H1 (cell line): ENCODE measurements around the gene LLPH. TPM values are rescaled to one million over a fixed set of nuclear protein-coding genes. Genes with fewer than 3 reads are reported as not detected.

Experiments
- CTCF ChIA-PET: fragments of 300-600 bp; sonication (Branson Sonifier 250); formaldehyde crosslinking; loops from one replicate; lab custom pipeline; 2021; ENCODE audit not compliant: partially characterized antibody; lab: Charles Lee
- POLR2A ChIA-PET: fragments of 300-600 bp; sonication (Branson Sonifier 250); formaldehyde crosslinking; loops from one replicate; lab custom pipeline; 2021; ENCODE audit warnings: inconsistent platforms; ENCODE audit not compliant: partially characterized antibody; lab: Charles Lee
- DNase-seq, 2 experiments: peaks; one replicate each; pipeline versions ENCODE4 v3.0.0 to v3.0.0-alpha.2; 2010 to 2022; ENCODE audit warnings: low spot score in 2 of 2, low read depth in 1 of 2, mixed read lengths in 1 of 2
- FAIRE-seq: peaks from 2 replicates; lab custom pipeline; 2011; peaks lifted over from hg19 to GRCh38; lab: Jason Lieb, UNC
- H2AFZ ChIP-seq: 2 replicates; pipeline ENCODE4 v1.8.1; 2012; ENCODE audit warnings: low read length, inconsistent platforms
- H2AK5ac ChIP-seq: 2 replicates; pipeline ENCODE4 v1.6.1; 2013; ENCODE audit warnings: low read depth, low read length
- H2BK120ac ChIP-seq: replicated peaks from 2 replicates; pipeline ENCODE3; 2013; ENCODE audit warnings: low read depth, low read length, inconsistent platforms
- H2BK12ac ChIP-seq: 2 replicates; pipeline ENCODE4 v1.6.1; 2013; ENCODE audit warnings: low read depth, low read length
- H2BK15ac ChIP-seq: 2 replicates; pipeline ENCODE4 v1.6.1; 2013; ENCODE audit warnings: low read length
- H2BK20ac ChIP-seq: 2 replicates; pipeline ENCODE4 v1.6.1; 2013; ENCODE audit warnings: low read length
- H2BK5ac ChIP-seq: 2 replicates; pipeline ENCODE4 v1.6.1; 2013; ENCODE audit warnings: low read depth, low read length
- H3K14ac ChIP-seq: 2 replicates; pipeline ENCODE4 v1.6.1; 2013; ENCODE audit warnings: inconsistent platforms; ENCODE audit not compliant: insufficient read length
- H3K18ac ChIP-seq: 2 replicates; pipeline ENCODE4 v1.6.1; 2013; ENCODE audit warnings: low read length; ENCODE audit errors: extremely low read depth
- H3K23ac ChIP-seq: 2 replicates; pipeline ENCODE4 v1.6.1; 2013; ENCODE audit warnings: inconsistent platforms; ENCODE audit not compliant: insufficient read length
- H3K23me2 ChIP-seq: 2 replicates; pipeline ENCODE4 v1.6.1; 2013; ENCODE audit warnings: low read depth, low read length
- H3K27ac ChIP-seq: 2 replicates; pipeline ENCODE4 v1.6.1; 2011; ENCODE audit warnings: low read depth, low read length, inconsistent platforms
- H3K27me3 ChIP-seq, 4 experiments: replicated peaks in 1 of 4; 1 replicate in 1 of 4; 2 replicates in 3 of 4; pipeline versions ENCODE4 v1.6.1 to v1.8.1; 2011 to 2013; ENCODE audit warnings: low read length in 3 of 4, mild to moderate bottlenecking in 3 of 4, inconsistent platforms in 2 of 4, mixed read lengths in 2 of 4, moderate library complexity in 1 of 4; ENCODE audit not compliant: control insufficient read depth in 3 of 4, insufficient read depth in 3 of 4; ENCODE audit errors: extremely low read depth in 1 of 4
- H3K36me3 ChIP-seq, 4 experiments: 2 replicates each; pipeline versions ENCODE4 v1.6.1 to v1.8.1; 2011 to 2013; ENCODE audit warnings: mild to moderate bottlenecking in 4 of 4, low read length in 3 of 4, moderate library complexity in 2 of 4, control low read depth in 1 of 4, inconsistent platforms in 1 of 4; ENCODE audit not compliant: insufficient read depth in 4 of 4, control insufficient read depth in 2 of 4
- H3K4ac ChIP-seq: replicated peaks from 2 replicates; pipeline ENCODE3; 2013; ENCODE audit warnings: low read length, low read depth, mixed read lengths, inconsistent platforms; ENCODE audit not compliant: insufficient read length
- H3K4me1 ChIP-seq, 4 experiments: replicated peaks in 1 of 4; 1 replicate in 1 of 4; 2 replicates in 3 of 4; pipeline versions ENCODE4 v1.6.1 to v1.8.1; 2011 to 2013; ENCODE audit warnings: low read length in 3 of 4, inconsistent platforms in 2 of 4, mixed read lengths in 1 of 4; ENCODE audit not compliant: insufficient read depth in 4 of 4, control insufficient read depth in 3 of 4
- H3K4me2 ChIP-seq, 2 experiments: 2 replicates each; pipeline versions ENCODE4 v1.6.1 to v1.8.1; 2011 to 2013; ENCODE audit warnings: low read depth in 2 of 2, low read length in 2 of 2, control low read depth in 1 of 2, inconsistent platforms in 1 of 2, mild to moderate bottlenecking in 1 of 2; ENCODE audit not compliant: insufficient read depth in 1 of 2
- H3K4me3 ChIP-seq, 4 experiments: fragments of 200-600, 300-600 bp in 1 of 4; sonication (generic), shearing (Covaris generic), sonication (Bioruptor Twin) in 1 of 4; 2 replicates each; pipeline versions ENCODE4 v1.5.1 to v1.8.1; 2011 to 2016; ENCODE audit warnings: low read length in 4 of 4, low read depth in 3 of 4, control low read depth in 2 of 4, inconsistent platforms in 2 of 4, mild to moderate bottlenecking in 2 of 4, mixed read lengths in 1 of 4, moderate library complexity in 1 of 4; ENCODE audit not compliant: insufficient read depth in 2 of 4; ENCODE audit errors: extremely low read depth in 1 of 4
- H3K56ac ChIP-seq: replicated peaks from 2 replicates; pipeline ENCODE3; 2013; ENCODE audit warnings: low read depth, mild to moderate bottlenecking, mixed read lengths, low read length, inconsistent platforms; ENCODE audit not compliant: insufficient read length
- H3K79me1 ChIP-seq: 2 replicates; pipeline ENCODE4 v1.6.1; 2013; ENCODE audit warnings: low read depth, low read length, control low read depth
- H3K79me2 ChIP-seq, 2 experiments: 2 replicates each; pipeline versions ENCODE4 v1.6.1 to v1.8.1; 2012 to 2013; ENCODE audit warnings: low read length in 2 of 2, mild to moderate bottlenecking in 2 of 2, inconsistent platforms in 1 of 2; ENCODE audit not compliant: insufficient read depth in 2 of 2, control insufficient read depth in 1 of 2
- H3K9ac ChIP-seq, 4 experiments: replicated peaks in 1 of 4; 1 replicate in 1 of 4; 2 replicates in 3 of 4; pipeline versions ENCODE4 v1.6.1 to v1.8.1; 2011 to 2013; ENCODE audit warnings: low read depth in 3 of 4, low read length in 3 of 4, control low read depth in 2 of 4, mild to moderate bottlenecking in 2 of 4, moderate library complexity in 2 of 4, inconsistent platforms in 1 of 4; ENCODE audit errors: extremely low read depth in 1 of 4
- H3K9me3 ChIP-seq, 2 experiments: 2 replicates each; pipeline versions ENCODE4 v1.6.1 to v1.8.1; 2012 to 2013; ENCODE audit warnings: mild to moderate bottlenecking in 2 of 2, moderate library complexity in 2 of 2, control low read depth in 1 of 2, inconsistent platforms in 1 of 2, low read depth in 1 of 2, low read length in 1 of 2, mixed read lengths in 1 of 2; ENCODE audit not compliant: insufficient read depth in 2 of 2
- H4K20me1 ChIP-seq, 2 experiments: replicated peaks in 1 of 2; 2 replicates each; pipeline versions ENCODE3 to v1.8.1; 2011 to 2013; ENCODE audit warnings: inconsistent platforms in 2 of 2, low read length in 2 of 2, mild to moderate bottlenecking in 1 of 2; ENCODE audit not compliant: insufficient read depth in 2 of 2, control insufficient read depth in 1 of 2
- H4K5ac ChIP-seq: 2 replicates; pipeline ENCODE4 v1.6.1; 2013; ENCODE audit warnings: low read length, low read depth, mixed read lengths, inconsistent platforms; ENCODE audit not compliant: insufficient read length
- H4K8ac ChIP-seq: 2 replicates; pipeline ENCODE4 v1.8.0; 2013; ENCODE audit warnings: mild to moderate bottlenecking, moderate library complexity, low read length, inconsistent platforms; ENCODE audit not compliant: insufficient read depth; ENCODE audit errors: extremely low read depth
- H4K91ac ChIP-seq: replicated peaks from 2 replicates; pipeline ENCODE3; 2013; ENCODE audit warnings: low read length, mixed read lengths, inconsistent platforms; ENCODE audit not compliant: insufficient read length
- BCL11A ChIP-seq, 2 experiments: IDR thresholded peaks; one replicate each; pipeline ENCODE4 v1.6.1; 2011; ENCODE audit warnings: low read depth in 2 of 2, low read length in 2 of 2, mild to moderate bottlenecking in 2 of 2
- GTF2F1 ChIP-seq: IDR thresholded peaks from 2 replicates; pipeline ENCODE4 v1.6.1; 2012; ENCODE audit warnings: low read depth, low read length, improper control_type of control experiment, borderline replicate concordance
- KDM1A ChIP-seq: fragments of 200-600, 300-600 bp; sonication (generic); IDR thresholded peaks from 2 replicates; pipeline ENCODE4 v1.7.1; 2016; ENCODE audit warnings: mild to moderate bottlenecking, low read length, borderline replicate concordance
- POLR2AphosphoS5 ChIP-seq: IDR thresholded peaks from 2 replicates; pipeline ENCODE4 v1.6.1; 2011; ENCODE audit warnings: low read depth, low read length
- SIRT6 ChIP-seq: IDR thresholded peaks from one replicate; pipeline ENCODE4 v1.7.1; 2012; ENCODE audit warnings: low read length, inconsistent platforms
- SP1 ChIP-seq: IDR thresholded peaks from 2 replicates; pipeline ENCODE4 v1.6.1; 2011; ENCODE audit warnings: low read depth, low read length
- WGBS, 2 experiments: shearing (Covaris generic) in 1 of 2; methylation state at CpG; one replicate each; pipeline versions ENCODE4 v1.1.6 to v1.1.7; 2013 to 2015; ENCODE audit warnings: low lambda C conversion rate in 2 of 2, mixed read lengths in 2 of 2, inconsistent platforms in 1 of 2, low coverage in 1 of 2, missing lambda C conversion rate in 1 of 2; ENCODE audit not compliant: insufficient replicate concordance in 2 of 2, insufficient coverage in 1 of 2, insufficient read length in 1 of 2; ENCODE audit errors: extremely low coverage in 1 of 2, missing lambda C conversion rate in 1 of 2; 5-methylcytosine and 5-hydroxymethylcytosine counted together
- polyA plus RNA-seq, 7 experiments: library from polyadenylated mRNA; depleted of rRNA in 3 of 7; stranded (reverse) in 5 of 7; unstranded in 2 of 7; fragments of >200 nt in 5 of 7; fragments of 200-250 nt in 2 of 7; gene quantifications; 1 replicate in 5 of 7; 2 replicates in 1 of 7; 4 replicates in 1 of 7; pipeline versions ENCODE4 v1.2.1 to v1.2.3, GENCODE V29; 2011 to 2013; ENCODE audit warnings: missing spikeins in 2 of 7, mixed read lengths in 2 of 7
- total RNA-seq: library from RNA; stranded (reverse); fragmentation: NEBNext Ultra II Directional; extraction: Animal tissue kit (Norgen Biotek cat#: 25700); gene quantifications from 2 replicates; pipeline ENCODE4 v1.2.1, GENCODE V29; 2021

Gene LLPH
- total and polyA plus RNA-seq, 2 of the 8 experiments (the other 6 are each of a cell fraction or from before 2014, with no cell fraction given), result 2.3 to 31.3 TPM

GRCh38 chr12:66082744-66083143 lies 47.8 kb downstream of the LLPH start:
- Histone ChIP-seq H3K14ac (no peak overlapping the region), H3K9ac (no peak overlapping the region), H3K56ac (no peak overlapping the region), H3K4ac (no peak overlapping the region), H2BK5ac (no peak overlapping the region), H3K79me1 (no peaks in the 10 kb centered on the region), H4K5ac (no peak overlapping the region), H4K91ac (no peak overlapping the region), H2BK20ac (no peak overlapping the region), H3K18ac (no peak overlapping the region), H3K23me2 (no peaks in the 10 kb centered on the region), H3K4me2 (no peak overlapping the region), H3K4me3 (no peak overlapping the region), H3K9me3 (no peaks in the 10 kb centered on the region), H3K36me3 (no peaks in the 10 kb centered on the region), H3K23ac (no peak overlapping the region), H4K8ac (no peak overlapping the region), H3K79me2 (no peaks in the 10 kb centered on the region), H2AFZ (no peak overlapping the region), H2BK15ac (no peak overlapping the region), H3K4me1 (no peaks in the 10 kb centered on the region), H3K27ac (no peak overlapping the region), H3K27me3 (no peaks in the 10 kb centered on the region), H2BK120ac (no peak overlapping the region), H4K20me1 (no peaks in the 10 kb centered on the region), H2BK12ac (no peak overlapping the region), H2AK5ac (no peak overlapping the region)
- ChIA-PET POLR2A (no interaction called here), CTCF (interaction anchor here (1.3 kb wide), 2 partner anchors 21 to 526 kb away, joined by 3 to 4 read pairs; no protein-coding TSS in a partner anchor)
- no peak for FAIRE-seq
- no peak for DNase-seq
- WGBS, 2 experiments, result 77% methylated on average over 1 of the region's 1 CpG; no CpG with 5 or more reads in 1 of the 2 experiments
- TF ChIP-seq SIRT6 (no peak), GTF2F1 (no peak), KDM1A (no peak), SP1 (no peak), BCL11A (IDR thresholded peaks at IDR 0.05; ENCODE audit: low read depth in 2 of 2, low read length in 2 of 2) (no peak), POLR2AphosphoS5 (no peak)
